ENCODE data around the gene KLF4.
"Not testable (repeated sequence)": the region's sequence is repeated elsewhere in the genome, so short reads cannot be mapped to it uniquely, and the experiment has no call there.

The KLF4 gene

GRCh38 chr9:107489687-107490605 is at the start of gene KLF4:
TSS of gene KLF4 (minus strand) at chr9:107489769. CDS start at chr9:107489172, 597 bp downstream.
- DNase-seq: peak; percentile 80

GRCh38 chr9:107536462-107536861 is 46.9 kb upstream of the KLF4 start:
- DNase-seq: no peak

- no peak for DNase-seq
Observed at GRCh38 chr9:107534510-107535078, 45.0 kb upstream of the KLF4 start.

GRCh38 chr9:107530679-107531078 is 41.1 kb upstream of the KLF4 start:
- no peak for DNase-seq

- no peak for DNase-seq
Observed at GRCh38 chr9:107528686-107529085, 39.1 kb upstream of the KLF4 start.

- DNase-seq: no peak
Observed at GRCh38 chr9:107523539-107523938, 34.0 kb upstream of the KLF4 start.

- DNase-seq: no peak
Observed at GRCh38 chr9:107520186-107520585, 30.6 kb upstream of the KLF4 start.

- DNase-seq: no peak
Observed at GRCh38 chr9:107518037-107518807, 28.7 kb upstream of the KLF4 start.

- DNase-seq: peak; percentile 3
Observed at GRCh38 chr9:107513464-107514100, 24.0 kb upstream of the KLF4 start.

- DNase-seq: peak; percentile 58
Observed at GRCh38 chr9:107504585-107505455, 15.3 kb upstream of the KLF4 start.

- DNase-seq: no peak
Observed at GRCh38 chr9:107502464-107502863, 12.9 kb upstream of the KLF4 start.

- not testable (repeated sequence) for DNase-seq
Observed at GRCh38 chr9:107500421-107501200, 11.0 kb upstream of the KLF4 start.

GRCh38 chr9:107496976-107497375 is 7.4 kb upstream of the KLF4 start:
- DNase-seq: no peak

- DNase-seq: no peak
Observed at GRCh38 chr9:107492381-107492970, 2.9 kb upstream of the KLF4 start.

GRCh38 chr9:107491081-107492053 is 1.8 kb upstream of the KLF4 start:
- no peak for DNase-seq

- DNase-seq: not testable (repeated sequence)
Observed at GRCh38 chr9:107490606-107490970, 1.0 kb upstream of the KLF4 start.

- DNase-seq: peak; percentile 16
Observed at GRCh38 chr9:107489144-107489673, 360 bp downstream of the KLF4 start.

- no peak for DNase-seq
Observed at GRCh38 chr9:107488375-107489143, 1.0 kb downstream of the KLF4 start.

Measured in NCI-H510A treated with DMSO at 0.1 percent for 48 hours (cell line).